SK-MEL-5 (cell line): ENCODE measurements around the gene FFAR3. TPM values are rescaled to one million over a fixed set of nuclear protein-coding genes. Genes with fewer than 3 reads are reported as not detected.

Experiments used
- DNase-seq: peaks from one replicate; pipeline ENCODE4 v3.0.0-alpha.2; 2016; ENCODE audit warnings: low read depth, low spot score
- in situ Hi-C: cut with HindIII; loops from 2 replicates; pipeline ENCODE4 v1.10.0; 2016; ENCODE audit warnings: low sequenced_read_pairs, high pct_unique_total_duplicates, low pct_unique_long_range_greater_than_20kb
- total RNA-seq: library from RNA; depleted of rRNA; stranded (reverse); fragments of >200 nt; shearing (Covaris generic); gene quantifications from 2 replicates; pipeline ENCODE4 v1.2.3, GENCODE V29; 2014; rRNA removed

Gene FFAR3
- total RNA-seq, 1 experiment from 2014 or later = not detected

DNA sequence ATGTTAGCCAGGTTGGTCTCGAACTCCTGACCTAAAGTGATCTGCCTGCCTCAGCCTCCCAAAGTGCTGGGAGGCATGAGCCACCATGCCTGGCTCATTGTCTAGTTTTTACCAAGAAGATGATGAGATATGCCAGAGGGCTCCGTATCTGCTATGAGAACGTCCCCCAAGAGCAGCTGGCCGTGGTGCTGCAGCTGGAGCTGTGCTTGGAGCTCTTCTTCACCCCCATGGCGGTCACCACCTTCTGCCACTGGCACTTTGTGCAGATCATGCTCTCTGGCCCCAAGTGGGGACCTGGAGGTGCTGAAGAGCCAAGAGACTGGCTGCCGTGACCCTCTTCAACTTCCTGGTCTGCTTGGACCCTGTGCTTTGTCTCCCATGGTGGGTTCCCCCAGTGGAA lies 49.4 kb downstream of the FFAR3 start:
- in situ Hi-C loops = no loop called here
- DNase-seq = no peak

DNA sequence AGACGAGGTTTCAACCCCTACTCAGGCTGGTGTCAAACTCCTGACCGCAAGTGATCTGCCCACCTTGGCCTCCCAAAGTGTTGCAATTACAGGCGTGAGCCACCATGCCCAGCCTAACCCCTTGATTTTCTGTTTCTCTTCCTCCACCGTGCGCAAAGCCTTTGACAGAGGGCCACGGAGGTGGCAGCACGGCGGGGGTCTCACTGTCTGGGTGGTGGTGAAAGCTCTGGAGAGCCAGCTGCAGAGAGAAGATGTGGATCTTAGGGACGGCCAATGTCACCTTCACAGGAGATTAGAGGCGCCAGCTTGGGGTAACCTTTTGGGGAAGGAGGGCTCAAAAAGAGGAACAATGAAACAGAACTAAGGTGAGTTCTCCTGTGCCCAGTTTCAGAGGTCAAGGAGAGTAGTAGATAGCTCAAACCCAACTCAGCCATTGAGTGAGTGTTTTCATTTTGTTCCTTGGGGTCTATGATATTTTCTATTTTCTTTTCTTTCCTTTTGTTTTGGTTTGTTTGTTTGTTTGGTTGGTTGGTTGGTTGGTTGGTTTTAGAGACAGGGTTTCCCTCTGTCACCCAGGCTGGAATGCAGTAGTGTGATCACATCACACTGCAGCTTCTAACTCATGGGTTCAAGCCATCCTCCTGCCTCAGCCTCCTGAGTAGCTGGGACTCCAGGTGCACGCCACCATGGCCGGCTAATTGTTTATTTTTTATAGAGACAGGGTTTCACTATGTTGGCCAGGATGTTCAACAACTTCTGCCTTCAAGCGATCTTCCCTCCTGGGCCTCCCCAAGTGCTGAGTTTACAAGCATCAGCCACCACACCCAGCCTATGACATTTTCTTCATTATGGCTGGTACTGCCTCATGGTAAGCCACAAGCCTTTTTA lies 50.3 kb downstream of the FFAR3 start:
- DNase-seq = no peak
- in situ Hi-C loops = no loop called here

DNA sequence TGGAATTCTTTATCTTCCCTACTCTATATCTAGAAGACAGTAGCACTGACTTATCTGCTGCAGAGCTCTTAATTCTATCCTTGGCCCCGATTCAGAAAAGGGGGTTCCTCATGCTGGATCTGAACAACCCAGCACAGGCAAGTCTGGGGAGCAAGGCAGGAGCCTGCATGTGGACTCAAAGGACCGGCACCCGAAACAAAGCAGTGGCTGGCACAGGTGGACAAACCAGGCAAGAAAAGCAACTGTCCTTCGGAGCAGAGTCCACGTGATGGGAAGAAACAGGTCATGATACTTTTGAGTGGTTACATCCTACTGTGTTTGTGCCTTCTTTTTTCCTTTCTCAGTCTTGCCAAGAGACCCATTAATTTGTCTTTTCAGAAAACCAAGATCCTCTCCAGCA lies 50.9 kb downstream of the FFAR3 start:
- in situ Hi-C loops = no loop called here
- DNase-seq = no peak

Other genes starting within 250 kb of the FFAR3 start
- not detected in 2 replicates for gene FXYD3, start 242.6 kb upstream of the FFAR3 start, total RNA-seq
- 0.11 TPM in 1 of 2 replicates, not detected in the other for gene LGI4, start 223.4 kb upstream of the FFAR3 start, total RNA-seq
- gene FXYD1, start 219.6 kb upstream of the FFAR3 start, total RNA-seq = not detected in 2 replicates
- not detected in 2 replicates for gene FXYD7, start 215.2 kb upstream of the FFAR3 start, total RNA-seq
- gene FXYD5, start 203.7 kb upstream of the FFAR3 start, total RNA-seq = 71.3 and 79.3 TPM in 2 replicates
- gene FAM187B, start 129.7 kb upstream of the FFAR3 start, total RNA-seq = not detected in 2 replicates
- 0.98 and 1.2 TPM in 2 replicates for gene LSR, start 109.5 kb upstream of the FFAR3 start, total RNA-seq
- gene USF2, start 89.5 kb upstream of the FFAR3 start, total RNA-seq = 78.1 and 82.7 TPM in 2 replicates
- not detected in 2 replicates for gene HAMP, start 75.9 kb upstream of the FFAR3 start, total RNA-seq
- gene MAG, start 66.3 kb upstream of the FFAR3 start, total RNA-seq = not detected in 2 replicates
- gene CD22, start 29.3 kb upstream of the FFAR3 start, total RNA-seq = 4.4 and 5.5 TPM in 2 replicates
- not detected in 2 replicates for gene FFAR1, start 10.6 kb upstream of the FFAR3 start, total RNA-seq
- not detected in 2 replicates for gene GPR42, start 12.6 kb downstream of the FFAR3 start, total RNA-seq
- 0.13 TPM in 1 of 2 replicates, not detected in the other for gene FFAR2, start 89.8 kb downstream of the FFAR3 start, total RNA-seq
- not detected in 2 replicates for gene KRTDAP, start 132.0 kb downstream of the FFAR3 start, total RNA-seq
- gene DMKN, start 155.2 kb downstream of the FFAR3 start, total RNA-seq = 16.7 and 23.0 TPM in 2 replicates
- 0.11 TPM in 1 of 2 replicates, not detected in the other for gene SBSN, start 169.9 kb downstream of the FFAR3 start, total RNA-seq
- 3.2 and 3.6 TPM in 2 replicates for gene GAPDHS, start 175.0 kb downstream of the FFAR3 start, total RNA-seq
- gene TMEM147, start 187.2 kb downstream of the FFAR3 start, total RNA-seq = 582 and 591 TPM in 2 replicates
- gene ATP4A, start 205.2 kb downstream of the FFAR3 start, total RNA-seq = not detected in 2 replicates
- not detected in 2 replicates for gene PMIS2, start 227.7 kb downstream of the FFAR3 start, total RNA-seq